HuH-7.5 (cell line): ENCODE results near the gene UNK.
"Not testable (repeated sequence)": the region's sequence is repeated elsewhere in the genome, so short reads cannot be mapped to it uniquely, and the experiment has no call there.

ENCODE experiments used
- DNase-seq: peaks from one replicate; pipeline ENCODE4 v3.0.0; 2011; ENCODE audit warnings: low spot score

UNK gene

GRCh38 chr17:75755205-75755901 lies 29.3 kb upstream of the UNK start:
- no peak for DNase-seq

DNA sequence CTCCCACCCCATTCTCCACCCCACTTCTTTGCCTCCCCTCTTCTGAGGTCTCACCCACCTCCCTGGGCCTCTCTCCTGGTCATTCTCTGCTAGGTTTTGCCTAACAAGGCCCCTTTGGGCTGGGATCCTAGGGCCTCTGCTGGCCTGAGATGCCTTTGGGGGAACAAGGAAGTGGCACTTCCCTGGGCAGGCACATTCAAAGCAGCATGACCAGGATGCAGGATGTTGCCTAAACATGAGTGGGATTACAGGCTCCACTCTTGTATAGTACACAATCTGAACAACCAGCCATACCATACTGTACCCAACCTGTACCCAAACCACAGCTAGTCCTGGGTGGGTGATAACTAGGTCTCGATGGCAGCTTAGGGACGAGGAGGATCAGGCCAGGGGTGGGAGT lies 28.6 kb upstream of the UNK start:
- no peak for DNase-seq

- DNase-seq = no peak
Observed at GRCh38 chr17:75756451-75757085, 28.0 kb upstream of the UNK start.

- no peak for DNase-seq
Observed at GRCh38 chr17:75757086-75757681, 27.4 kb upstream of the UNK start.

DNA sequence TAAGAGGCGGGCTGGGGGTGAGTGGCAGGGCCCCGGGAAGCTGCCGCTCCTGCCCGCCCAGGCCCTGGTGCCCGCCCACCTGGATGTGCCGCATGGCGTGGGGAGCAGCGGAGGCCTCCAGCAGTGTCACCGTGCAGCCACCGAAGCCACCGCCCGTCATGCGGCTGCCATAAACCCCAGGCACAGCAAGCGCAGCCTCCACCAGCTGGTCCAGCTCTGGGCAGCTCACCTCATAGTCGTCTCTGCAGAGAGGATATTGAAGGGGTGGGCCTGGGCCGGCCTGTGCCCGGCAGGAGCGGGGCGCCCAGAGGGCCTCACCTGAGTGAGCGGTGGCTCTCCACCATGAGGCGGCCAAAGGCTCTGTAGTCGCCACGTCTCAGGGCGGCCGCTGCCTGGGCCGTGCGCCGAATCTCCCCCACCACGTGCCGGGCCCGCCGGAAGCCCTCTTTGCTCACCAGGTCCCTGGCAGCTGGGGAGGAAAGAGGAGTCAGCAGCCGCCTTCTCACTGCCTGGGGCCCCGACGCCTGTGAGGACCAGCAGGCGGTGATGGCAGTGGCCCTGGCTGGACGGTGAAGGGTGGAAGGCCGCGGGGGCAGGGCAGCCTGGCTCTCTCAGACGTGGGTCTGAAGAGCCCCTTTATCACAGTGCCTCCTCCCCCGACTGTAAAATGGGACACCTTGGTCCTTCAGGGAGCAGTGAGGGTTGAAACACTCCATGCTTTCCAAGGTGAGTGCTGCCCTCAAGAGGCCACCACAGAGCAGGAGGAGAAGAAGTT lies 26.3 kb upstream of the UNK start:
- no peak for DNase-seq

DNA sequence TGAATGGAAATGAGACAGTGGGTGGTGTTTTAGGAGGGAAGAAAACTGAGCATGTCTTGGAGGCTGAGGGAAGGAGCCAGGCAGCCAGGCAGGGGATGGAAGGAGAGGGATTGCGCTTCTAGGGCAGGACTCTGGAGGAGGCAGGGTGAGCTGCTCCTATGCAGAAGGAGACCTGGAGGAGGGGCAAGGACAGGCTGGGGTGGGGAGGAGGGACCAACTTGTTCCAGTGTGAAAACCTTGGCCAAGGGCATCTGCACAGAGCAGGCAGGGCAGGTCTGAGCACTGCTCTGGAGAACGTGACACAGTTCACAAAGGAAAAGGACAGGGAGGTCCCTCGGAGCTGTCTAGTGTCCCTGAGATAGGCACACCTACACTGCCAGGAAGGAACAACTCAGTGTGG lies 25.1 kb upstream of the UNK start:
- DNase-seq = no peak

- DNase-seq = not testable (repeated sequence)
Observed at GRCh38 chr17:75759978-75760640, 24.5 kb upstream of the UNK start.

GRCh38 chr17:75762513-75763268 lies 21.9 kb upstream of the UNK start:
- DNase-seq = no peak

GRCh38 chr17:75763269-75763607 lies 21.4 kb upstream of the UNK start:
- DNase-seq = no peak

GRCh38 chr17:75763613-75764416 lies 20.8 kb upstream of the UNK start:
- peak; percentile 59 for DNase-seq

DNA sequence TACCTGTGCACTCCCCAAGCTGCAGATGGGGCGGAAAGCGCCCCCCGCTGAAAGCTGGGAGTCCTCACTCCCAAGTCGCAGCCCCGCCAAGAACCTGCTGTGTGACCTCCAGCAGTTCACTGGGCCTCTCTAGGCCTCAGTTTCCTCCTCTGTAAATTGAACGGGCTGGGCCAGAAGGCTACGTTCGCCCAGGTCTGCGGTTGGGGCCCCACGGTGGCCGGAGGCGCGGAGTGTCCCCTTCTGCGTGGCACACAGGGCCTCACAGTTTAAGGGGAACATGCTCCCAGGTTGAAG lies 20.2 kb upstream of the UNK start:
- no peak for DNase-seq

- peak; percentile 72 for DNase-seq
Observed at GRCh38 chr17:75764711-75765421, 19.7 kb upstream of the UNK start, which contains the start of gene GALK1. TSS of gene GALK1 (minus strand) at chr17:75765192. CDS start at chr17:75765136, 56 bp downstream.

DNA sequence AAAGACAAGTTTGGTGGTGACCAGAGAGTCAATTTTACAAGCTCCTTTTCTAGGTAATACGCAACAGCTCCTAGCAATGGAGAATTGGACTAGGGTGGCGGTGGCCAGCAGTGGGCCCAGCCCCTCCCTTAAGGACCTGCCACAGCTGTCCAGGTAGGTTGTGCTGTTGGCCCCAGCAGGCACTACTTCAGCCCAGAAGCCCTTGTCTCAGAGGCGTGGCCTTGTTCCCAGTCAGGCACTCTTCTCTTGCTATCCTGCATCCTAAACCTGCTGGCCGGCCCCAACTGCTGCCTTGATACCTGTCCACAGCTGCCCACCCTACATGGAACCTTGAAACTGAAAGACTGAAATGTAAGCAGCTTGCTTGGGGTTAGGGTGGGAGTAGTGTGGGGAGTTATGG lies 18.6 kb upstream of the UNK start:
- DNase-seq = no peak

GRCh38 chr17:75767881-75768280 lies 16.7 kb upstream of the UNK start:
- no peak for DNase-seq

GRCh38 chr17:75769536-75769935 lies 15.1 kb upstream of the UNK start:
- no peak for DNase-seq

GRCh38 chr17:75771334-75772281 lies 13.0 kb upstream of the UNK start:
- no peak for DNase-seq

- no peak for DNase-seq
Observed at GRCh38 chr17:75773121-75773807, 11.3 kb upstream of the UNK start.

DNA sequence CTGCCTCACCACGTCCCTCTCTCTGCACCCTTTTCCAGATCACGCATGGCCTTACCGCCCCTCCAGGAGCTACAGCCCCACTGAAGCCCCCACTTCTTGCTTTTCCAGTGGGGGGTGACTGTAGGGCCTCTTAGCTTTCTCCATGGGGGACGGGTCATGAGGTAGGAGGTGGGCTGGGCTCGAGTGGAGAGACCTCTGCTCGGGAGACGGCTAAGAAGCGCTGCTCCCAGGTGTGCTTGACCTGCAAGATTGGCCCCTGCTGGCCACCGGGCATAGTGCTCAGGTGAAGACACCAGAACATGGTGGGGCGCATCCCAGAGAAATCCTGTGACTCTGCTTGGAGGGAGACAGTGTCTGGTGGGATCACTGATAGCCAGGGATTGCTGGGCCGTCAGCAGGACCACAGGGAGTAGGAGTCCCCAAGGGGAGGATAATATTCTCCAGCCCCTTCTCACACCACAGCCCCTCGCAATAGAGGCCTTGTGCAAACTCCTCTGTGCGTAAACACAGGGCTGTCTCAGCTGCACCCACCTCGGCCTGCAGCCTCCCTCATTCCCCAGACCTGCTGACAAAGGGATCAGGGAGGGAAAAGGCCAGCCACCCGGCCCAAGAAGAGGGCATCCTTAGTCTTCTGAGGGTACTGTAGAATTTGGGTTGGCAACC lies 10.7 kb upstream of the UNK start:
- no peak for DNase-seq
